IPS-11a (cell line): Measurements from ENCODE around the gene RYR1.
"Not testable (repeated sequence)": the region's sequence is repeated elsewhere in the genome, so short reads cannot be mapped to it uniquely, and the experiment has no call there.

Experiments used
- H3K4me3 ChIP-seq: one replicate; pipeline ENCODE4 v1.5.1; 2013; ENCODE audit warnings: low read depth, low read length, control low read depth

Gene RYR1

GRCh38 chr19:38399537-38399936 lies 34.0 kb upstream of the RYR1 start:
- H3K4me3 ChIP-seq = no peak overlapping the region

- no peak overlapping the region for H3K4me3 ChIP-seq
Measured at GRCh38 chr19:38400361-38400760, 33.1 kb upstream of the RYR1 start.

GRCh38 chr19:38401148-38401547 lies 32.3 kb upstream of the RYR1 start:
- no peak overlapping the region for H3K4me3 ChIP-seq

GRCh38 chr19:38402623-38402966 lies 30.9 kb upstream of the RYR1 start:
- no peak overlapping the region for H3K4me3 ChIP-seq

GRCh38 chr19:38402967-38403674 lies 30.4 kb upstream of the RYR1 start, which contains the start of gene FAM98C:
TSS of gene FAM98C (plus strand) at chr19:38403093. CDS start at chr19:38403154, 61 bp downstream.
- H3K4me3 ChIP-seq = peak within 1 kb of the TSS; percentile 47

- H3K4me3 ChIP-seq = no peak overlapping the region
Measured at GRCh38 chr19:38404858-38405257, 28.6 kb upstream of the RYR1 start.

GRCh38 chr19:38405276-38405675 lies 28.2 kb upstream of the RYR1 start:
- no peak overlapping the region for H3K4me3 ChIP-seq

GRCh38 chr19:38409631-38410133 lies 23.8 kb upstream of the RYR1 start:
- H3K4me3 ChIP-seq = no peak overlapping the region

- not testable (repeated sequence) for H3K4me3 ChIP-seq
Measured at GRCh38 chr19:38410407-38410806, 23.1 kb upstream of the RYR1 start.

GRCh38 chr19:38411041-38411712 lies 22.3 kb upstream of the RYR1 start:
- H3K4me3 ChIP-seq = no peak overlapping the region

GRCh38 chr19:38411898-38412297 lies 21.6 kb upstream of the RYR1 start:
- not testable (repeated sequence) for H3K4me3 ChIP-seq

- no peak overlapping the region for H3K4me3 ChIP-seq
Measured at GRCh38 chr19:38412491-38412890, 21.0 kb upstream of the RYR1 start.

GRCh38 chr19:38412961-38413360 lies 20.5 kb upstream of the RYR1 start:
- H3K4me3 ChIP-seq = no peak overlapping the region

GRCh38 chr19:38413416-38413815 lies 20.1 kb upstream of the RYR1 start:
- no peak overlapping the region for H3K4me3 ChIP-seq

- H3K4me3 ChIP-seq = no peak overlapping the region
Measured at GRCh38 chr19:38417146-38417543, 16.3 kb upstream of the RYR1 start.

- H3K4me3 ChIP-seq = peak overlapping the region; percentile 57
Measured at GRCh38 chr19:38417544-38418506, 15.7 kb upstream of the RYR1 start.

- H3K4me3 ChIP-seq = no peak overlapping the region
Measured at GRCh38 chr19:38420935-38421334, 12.6 kb upstream of the RYR1 start.

GRCh38 chr19:38421856-38422255 lies 11.6 kb upstream of the RYR1 start:
- no peak overlapping the region for H3K4me3 ChIP-seq

GRCh38 chr19:38422438-38422837 lies 11.1 kb upstream of the RYR1 start:
- no peak overlapping the region for H3K4me3 ChIP-seq

- H3K4me3 ChIP-seq = no peak overlapping the region
Measured at GRCh38 chr19:38424272-38424671, 9.2 kb upstream of the RYR1 start.

GRCh38 chr19:38425222-38425809 lies 8.2 kb upstream of the RYR1 start:
- H3K4me3 ChIP-seq = no peak overlapping the region
